GM12891 (cell line): Measurements from ENCODE around the gene PIGX.

Experiments
- POLR2A ChIP-seq: IDR thresholded peaks from 2 replicates; pipeline ENCODE4 v1.6.1; 2011; ENCODE audit warnings: low read depth, low read length, control low read depth
- TAF1 ChIP-seq: IDR thresholded peaks from 2 replicates; pipeline ENCODE4 v1.6.1; 2011; ENCODE audit warnings: low read depth, low read length, control low read depth

DNA sequence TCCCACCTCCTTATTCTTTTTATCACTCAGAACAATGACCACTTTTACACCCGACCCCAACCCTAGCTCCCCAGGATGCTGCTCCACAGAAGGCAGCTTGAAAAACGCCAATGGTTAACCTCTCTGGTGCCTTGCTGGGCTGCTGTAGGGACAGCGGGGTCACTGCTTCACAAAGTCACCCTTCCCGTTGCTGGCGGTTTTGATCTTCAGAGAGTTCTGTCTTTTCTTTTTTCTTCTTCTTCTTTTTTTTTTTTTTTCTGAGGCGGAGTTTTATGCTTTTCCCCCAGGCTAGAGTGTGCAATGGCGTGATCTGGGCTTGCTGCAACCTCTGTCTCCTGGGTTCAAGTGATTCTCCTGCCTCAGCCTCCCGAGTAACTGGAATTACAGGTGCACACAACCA is 20.8 kb upstream of the PIGX start:
- no peak for TF ChIP-seq POLR2A
- no peak for TF ChIP-seq TAF1
